Measurements from ENCODE around the gene GNB3.
A peak's percentile ranks its signal among the peaks of the same experiment; 100 is the strongest.

GNB3 gene

GRCh38 chr12:6827437-6827911 lies 13.3 kb upstream of the GNB3 start:
- TF ChIP-seq CTCF (conservative IDR thresholded peaks at IDR 0.05; ENCODE audit: low read depth, low read length) = no peak
- DNase-seq (ENCODE audit: low read depth) = peak; percentile 87
- H3K4me3 ChIP-seq (ENCODE audit: low read depth, low read length) = peak overlapping the region; percentile 30

GRCh38 chr12:6827982-6828780 lies 12.5 kb upstream of the GNB3 start, which contains the start of gene P3H3:
P3H3 (plus strand) TSS chr12:6828407; CDS start chr12:6828441, 34 bp downstream.
- no peak for TF ChIP-seq CTCF (conservative IDR thresholded peaks at IDR 0.05; ENCODE audit: low read depth, low read length)
- peak; percentile 39 for DNase-seq (ENCODE audit: low read depth)
- peak within 1 kb of the TSS; percentile 93 for H3K4me3 ChIP-seq (ENCODE audit: low read depth, low read length)

GRCh38 chr12:6828781-6829535 lies 11.8 kb upstream of the GNB3 start:
- TF ChIP-seq CTCF (conservative IDR thresholded peaks at IDR 0.05; ENCODE audit: low read depth, low read length) = no peak
- peak; percentile 71 for DNase-seq (ENCODE audit: low read depth)
- H3K4me3 ChIP-seq (ENCODE audit: low read depth, low read length) = peak overlapping the region; percentile 93

GRCh38 chr12:6829536-6830220 lies 11.0 kb upstream of the GNB3 start:
- peak; percentile 53 for TF ChIP-seq CTCF (conservative IDR thresholded peaks at IDR 0.05; ENCODE audit: low read depth, low read length)
- peak overlapping the region; percentile 93 for H3K4me3 ChIP-seq (ENCODE audit: low read depth, low read length)
- DNase-seq (ENCODE audit: low read depth) = no peak

- no peak for TF ChIP-seq CTCF (conservative IDR thresholded peaks at IDR 0.05; ENCODE audit: low read depth, low read length)
- no peak for DNase-seq (ENCODE audit: low read depth)
- peak overlapping the region; percentile 8 for H3K4me3 ChIP-seq (ENCODE audit: low read depth, low read length)
Measured at GRCh38 chr12:6830286-6830890, 10.3 kb upstream of the GNB3 start.

DNA sequence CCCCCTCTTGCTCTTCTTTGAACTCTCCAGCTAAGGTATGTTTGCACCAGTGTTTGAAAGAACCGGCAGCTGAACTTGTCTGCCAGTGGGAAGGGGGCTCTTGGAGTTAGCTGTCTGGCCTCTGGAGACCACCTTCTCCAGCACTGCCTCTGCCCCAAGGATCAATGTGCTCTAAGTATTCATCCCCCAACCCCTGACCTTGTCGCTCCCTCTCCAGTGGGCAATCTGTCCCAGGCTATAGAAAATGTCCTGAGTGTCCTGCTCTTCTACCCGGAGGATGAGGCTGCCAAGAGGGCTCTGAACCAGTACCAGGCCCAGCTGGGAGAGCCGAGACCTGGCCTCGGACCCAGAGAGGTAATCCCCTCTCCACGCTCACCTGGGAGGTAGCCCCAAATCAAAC lies 9.7 kb upstream of the GNB3 start:
- no peak for DNase-seq (ENCODE audit: low read depth)
- no peak overlapping the region for H3K4me3 ChIP-seq (ENCODE audit: low read depth, low read length)
- TF ChIP-seq CTCF (conservative IDR thresholded peaks at IDR 0.05; ENCODE audit: low read depth, low read length) = no peak
